Right renal cortex interstitium (tissue), 3 donors: Measurements from ENCODE around the gene COL15A1. TPM values are rescaled to one million over a fixed set of nuclear protein-coding genes. Genes with fewer than 3 reads are reported as not detected.

Experiments
- polyA plus RNA-seq, 3 donors: library from polyadenylated mRNA; unstranded; fragments of 120-200 nt; gene quantifications; one replicate each; pipeline ENCODE4 v1.2.1, GENCODE V29; 2013; ENCODE audit not compliant: insufficient read length in 3 of 3

Gene COL15A1
- polyA plus RNA-seq, 3 donors = 25.8 to 33.0 (median 29.8) TPM

Other genes starting within 250 kb of the COL15A1 start
- 1 to 10 TPM; 3.6 to 6.0 (median 3.8) TPM for gene GABBR2, start 235.0 kb upstream of the COL15A1 start, polyA plus RNA-seq
- 10 to 100 TPM; 21.0 to 22.4 (median 21.9) TPM for gene ANKS6, start 147.4 kb upstream of the COL15A1 start, polyA plus RNA-seq
- 1 to 10 TPM; 6.4 to 8.8 (median 8.6) TPM for gene GALNT12, start 136.2 kb upstream of the COL15A1 start, polyA plus RNA-seq
- 10 to 100 TPM; 51.1 to 52.3 (median 52.2) TPM for gene TGFBR1, start 161.2 kb downstream of the COL15A1 start, polyA plus RNA-seq